AG04449 (cell line): ENCODE measurements around the gene C17orf114.

Source experiments
- CTCF ChIA-PET: fragments of 350-600 bp; formaldehyde crosslinking; extraction: SDS; loops from one replicate; lab custom pipeline; 2021; ENCODE audit warnings: antibody characterized with exemption; lab: Yijun Ruan, JAX
- POLR2A ChIA-PET: fragments of 400-600, 350-600 bp; formaldehyde crosslinking; extraction: SDS; loops from one replicate; lab custom pipeline; 2020; ENCODE audit warnings: antibody characterized with exemption, inconsistent platforms; lab: Yijun Ruan, JAX
- DNase-seq: peaks from one replicate; pipeline ENCODE4 v3.0.0-alpha.2; 2010; ENCODE audit warnings: low read depth, low spot score
- H3K4me3 ChIP-seq: 2 replicates; pipeline ENCODE4 v1.5.1; 2011; ENCODE audit warnings: low read depth, mild to moderate bottlenecking, control low read depth, low read length
- TF ChIP-seq, protein P1 (sequence below): IDR thresholded peaks from one replicate; pipeline ENCODE4 v1.5.1; 2011; ENCODE audit warnings: mild to moderate bottlenecking, moderate library complexity, low read length, control low read depth, inconsistent platforms; ENCODE audit not compliant: insufficient read depth; ENCODE audit errors: missing control alignments

C17orf114 gene

DNA sequence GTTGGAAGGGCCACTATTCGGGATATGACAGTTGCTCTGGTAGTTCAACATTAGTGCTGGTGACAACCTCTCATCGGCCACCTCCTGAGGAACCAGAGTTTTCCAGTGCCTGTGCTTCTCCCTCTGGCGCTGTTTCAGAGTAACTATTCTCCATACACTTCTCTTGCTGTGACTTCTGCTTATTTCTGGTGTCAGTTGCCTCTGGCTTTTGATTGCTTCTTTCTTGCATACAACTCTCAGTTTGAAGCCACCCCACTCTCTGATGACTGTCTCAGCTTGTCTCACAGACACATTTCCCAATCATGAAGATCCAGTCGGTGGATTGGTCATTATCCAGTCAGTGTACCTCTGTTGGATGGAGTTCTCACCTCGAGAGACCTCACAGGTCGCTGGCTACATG lies 33.8 kb downstream of the C17orf114 start:
- no peak overlapping the region for H3K4me3 ChIP-seq
- POLR2A ChIA-PET, result no interaction called here
- no peak for DNase-seq
- TF ChIP-seq, protein P1, sequence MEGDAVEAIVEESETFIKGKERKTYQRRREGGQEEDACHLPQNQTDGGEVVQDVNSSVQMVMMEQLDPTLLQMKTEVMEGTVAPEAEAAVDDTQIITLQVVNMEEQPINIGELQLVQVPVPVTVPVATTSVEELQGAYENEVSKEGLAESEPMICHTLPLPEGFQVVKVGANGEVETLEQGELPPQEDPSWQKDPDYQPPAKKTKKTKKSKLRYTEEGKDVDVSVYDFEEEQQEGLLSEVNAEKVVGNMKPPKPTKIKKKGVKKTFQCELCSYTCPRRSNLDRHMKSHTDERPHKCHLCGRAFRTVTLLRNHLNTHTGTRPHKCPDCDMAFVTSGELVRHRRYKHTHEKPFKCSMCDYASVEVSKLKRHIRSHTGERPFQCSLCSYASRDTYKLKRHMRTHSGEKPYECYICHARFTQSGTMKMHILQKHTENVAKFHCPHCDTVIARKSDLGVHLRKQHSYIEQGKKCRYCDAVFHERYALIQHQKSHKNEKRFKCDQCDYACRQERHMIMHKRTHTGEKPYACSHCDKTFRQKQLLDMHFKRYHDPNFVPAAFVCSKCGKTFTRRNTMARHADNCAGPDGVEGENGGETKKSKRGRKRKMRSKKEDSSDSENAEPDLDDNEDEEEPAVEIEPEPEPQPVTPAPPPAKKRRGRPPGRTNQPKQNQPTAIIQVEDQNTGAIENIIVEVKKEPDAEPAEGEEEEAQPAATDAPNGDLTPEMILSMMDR, result no peak
- CTCF ChIA-PET, result interaction anchor here (1.1 to 2.0 kb wide), 2 partner anchors 20 to 22 kb away, joined by 3 to 7 read pairs; partner anchors contain the start of gene GLTPD2

DNA sequence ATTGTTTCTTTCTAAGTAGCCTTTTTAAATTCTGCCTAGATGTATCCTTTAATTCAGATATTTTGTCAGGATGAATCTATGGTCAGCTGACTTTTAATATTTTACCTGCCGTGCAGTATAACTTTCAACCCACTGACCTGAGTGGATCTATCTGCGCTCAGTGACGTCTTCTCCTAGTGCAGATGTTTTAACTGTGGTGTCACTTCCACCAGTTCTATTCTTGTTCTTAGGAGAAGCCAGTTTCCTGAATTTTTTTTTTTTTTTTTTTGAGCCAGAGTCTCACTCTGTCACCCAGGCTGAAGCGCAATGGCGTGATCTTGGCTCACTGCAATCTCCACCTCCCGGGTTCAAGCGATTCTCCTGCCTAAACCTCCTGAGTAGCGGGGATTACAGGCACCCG lies 35.4 kb downstream of the C17orf114 start:
- no peak overlapping the region for H3K4me3 ChIP-seq
- POLR2A ChIA-PET, result no interaction called here
- no peak for DNase-seq
- CTCF ChIA-PET, result no interaction called here
- TF ChIP-seq, protein P1, result no peak

DNA sequence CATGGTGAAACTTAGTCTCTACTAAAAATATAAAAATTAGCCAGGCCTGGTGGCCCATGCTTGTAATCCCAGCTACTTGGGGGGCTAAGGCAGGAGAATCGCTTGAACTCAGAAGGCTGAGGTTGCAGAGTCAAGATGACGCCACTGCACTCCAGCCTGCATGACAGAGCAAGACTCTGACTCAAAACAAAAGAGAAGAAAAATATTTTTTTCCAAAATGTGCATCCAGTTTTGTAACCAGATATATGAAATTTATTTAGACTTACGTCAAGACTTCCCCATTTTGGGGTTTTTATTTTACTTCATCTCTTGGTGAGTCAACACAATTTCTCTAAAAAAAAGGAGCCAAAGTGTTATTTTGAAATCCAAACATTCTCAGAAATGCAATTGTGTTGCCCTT lies 35.9 kb downstream of the C17orf114 start:
- POLR2A ChIA-PET, result no interaction called here
- no peak for DNase-seq
- H3K4me3 ChIP-seq, result no peak overlapping the region
- CTCF ChIA-PET, result interaction anchor here (0.7 to 1.1 kb wide), 2 partner anchors 65 to 118 kb away, joined by 3 to 4 read pairs; no protein-coding TSS in a partner anchor
- TF ChIP-seq, protein P1, result no peak

DNA sequence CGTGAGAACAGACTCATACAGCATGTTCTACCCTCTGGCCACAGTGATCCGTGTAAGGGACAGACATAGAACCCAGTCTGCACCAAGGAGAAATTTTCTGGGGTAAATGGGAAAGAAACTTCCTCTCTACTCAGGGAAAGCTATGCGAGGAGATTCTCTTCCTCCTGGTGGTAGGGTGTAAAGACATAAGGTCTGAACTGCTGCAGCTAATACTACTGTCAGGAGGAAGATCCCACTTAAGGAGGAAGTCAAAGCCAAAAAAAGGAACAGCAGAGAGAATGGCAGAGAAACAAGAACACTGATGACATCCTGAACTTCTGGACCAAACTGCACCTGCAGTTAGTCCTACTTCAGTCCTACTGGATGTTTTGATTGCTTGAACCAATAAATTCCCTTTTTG lies 37.5 kb downstream of the C17orf114 start:
- no peak for DNase-seq
- ChIA-PET CTCF (no interaction called here), POLR2A (no interaction called here)
- TF ChIP-seq, protein P1, result no peak
- no peak overlapping the region for H3K4me3 ChIP-seq

DNA sequence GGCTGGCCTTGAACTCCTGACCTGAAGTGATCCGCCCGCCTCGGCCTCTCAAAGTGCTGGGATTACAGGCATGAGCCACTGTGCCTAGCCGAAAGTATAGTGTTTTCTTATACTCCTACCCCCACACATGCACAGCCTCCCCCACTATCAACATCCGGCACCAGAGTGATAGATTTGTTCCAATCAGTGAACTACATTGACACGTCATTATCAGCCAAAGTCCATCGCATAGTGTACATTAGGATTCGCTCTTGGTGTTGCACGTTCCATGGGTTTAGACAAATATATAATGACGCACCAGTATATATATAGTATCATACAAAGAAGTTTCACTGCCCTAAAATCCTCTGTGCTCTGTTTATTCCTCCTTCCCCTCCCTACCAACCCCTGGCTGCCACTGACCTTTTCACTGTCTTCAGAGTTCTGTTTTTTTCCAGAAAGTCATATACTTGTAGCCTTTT lies 42.3 kb downstream of the C17orf114 start:
- ChIA-PET POLR2A (no interaction called here), CTCF (no interaction called here)
- DNase-seq, result no peak
- no peak overlapping the region for H3K4me3 ChIP-seq
- TF ChIP-seq, protein P1, result no peak

DNA sequence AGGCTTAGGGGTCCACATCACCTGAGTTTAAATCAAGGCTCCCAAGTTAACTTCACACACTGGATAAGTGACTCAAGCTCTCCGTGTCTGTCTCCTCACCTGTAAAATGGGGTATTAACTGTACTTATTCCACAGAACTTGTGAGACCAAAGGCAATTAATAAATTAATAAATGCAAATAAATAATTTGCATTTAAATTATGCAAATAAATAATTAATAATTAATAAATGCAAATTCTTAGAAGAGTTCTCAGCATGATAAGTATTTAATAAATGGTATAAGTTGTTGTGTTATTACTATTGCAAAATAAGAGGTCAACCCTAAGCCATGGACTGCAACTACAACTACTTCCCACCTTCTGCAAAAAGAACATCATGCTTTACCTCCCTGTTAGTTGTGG lies 48.7 kb downstream of the C17orf114 start:
- TF ChIP-seq, protein P1, result no peak
- POLR2A ChIA-PET, result no interaction called here
- DNase-seq, result no peak
- H3K4me3 ChIP-seq, result no peak overlapping the region
- CTCF ChIA-PET, result interaction anchor here (1.5 kb wide), 1 partner anchor 33 kb away, joined by 3 read pairs; the partner anchor contains the start of gene VMO1
